ENCODE measurements around the gene SUGP1. TPM values are rescaled to one million over a fixed set of nuclear protein-coding genes. Genes with fewer than 3 reads are reported as not detected.

SUGP1 gene, protein sequence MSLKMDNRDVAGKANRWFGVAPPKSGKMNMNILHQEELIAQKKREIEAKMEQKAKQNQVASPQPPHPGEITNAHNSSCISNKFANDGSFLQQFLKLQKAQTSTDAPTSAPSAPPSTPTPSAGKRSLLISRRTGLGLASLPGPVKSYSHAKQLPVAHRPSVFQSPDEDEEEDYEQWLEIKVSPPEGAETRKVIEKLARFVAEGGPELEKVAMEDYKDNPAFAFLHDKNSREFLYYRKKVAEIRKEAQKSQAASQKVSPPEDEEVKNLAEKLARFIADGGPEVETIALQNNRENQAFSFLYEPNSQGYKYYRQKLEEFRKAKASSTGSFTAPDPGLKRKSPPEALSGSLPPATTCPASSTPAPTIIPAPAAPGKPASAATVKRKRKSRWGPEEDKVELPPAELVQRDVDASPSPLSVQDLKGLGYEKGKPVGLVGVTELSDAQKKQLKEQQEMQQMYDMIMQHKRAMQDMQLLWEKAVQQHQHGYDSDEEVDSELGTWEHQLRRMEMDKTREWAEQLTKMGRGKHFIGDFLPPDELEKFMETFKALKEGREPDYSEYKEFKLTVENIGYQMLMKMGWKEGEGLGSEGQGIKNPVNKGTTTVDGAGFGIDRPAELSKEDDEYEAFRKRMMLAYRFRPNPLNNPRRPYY
- 76.3 and 79.8 TPM in 2 replicates for total RNA-seq

DNA sequence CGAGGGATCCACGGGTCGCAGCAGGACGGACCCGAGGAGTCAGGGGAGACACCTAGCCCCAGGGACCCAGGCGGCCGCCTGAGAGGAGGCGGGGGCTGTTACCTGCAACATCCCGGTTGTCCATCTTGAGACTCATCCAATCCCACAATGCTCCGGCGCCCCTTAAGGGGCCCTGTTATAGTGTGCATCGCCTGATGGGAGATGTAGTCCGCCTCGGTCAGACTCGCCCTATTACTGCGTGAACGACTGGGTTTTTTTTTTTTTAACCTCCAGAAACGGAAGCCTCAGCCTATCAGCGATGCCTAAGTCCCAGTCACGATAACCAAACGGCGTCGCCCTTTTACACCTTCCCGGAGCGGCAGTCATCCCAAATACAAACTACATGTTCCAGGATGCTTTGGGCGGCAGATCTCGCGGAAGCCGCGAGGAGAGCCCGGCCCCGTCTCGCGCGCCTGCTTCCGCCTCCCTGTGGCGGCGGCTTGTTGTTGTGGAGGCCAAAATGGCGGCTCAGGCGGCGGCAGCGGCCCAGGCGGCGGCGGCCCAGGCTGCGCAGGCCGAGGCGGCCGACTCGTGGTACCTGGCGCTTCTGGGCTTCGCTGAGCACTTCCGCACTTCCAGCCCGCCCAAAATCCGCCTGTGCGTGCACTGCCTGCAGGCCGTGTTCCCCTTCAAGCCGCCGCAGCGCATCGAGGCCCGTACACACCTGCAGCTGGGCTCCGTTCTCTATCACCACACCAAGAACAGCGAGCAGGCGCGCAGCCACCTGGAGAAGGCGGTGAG, at the start of gene SUGP1, which contains the start of gene MAU2:
Gene SUGP1, minus strand, starts transcription at position 149 of the 780 bp plus-strand sequence. Its CDS starts 13 bp downstream, at position 136.
Gene MAU2, plus strand, starts transcription at position 469 of the 780 bp plus-strand sequence. Its CDS starts 31 bp downstream, at position 500.
- Mint-ChIP-seq H3K36me3 (ENCODE audit: low read depth) (peaks cover 22% of the 10 kb centered on the region), H3K27ac (peak within 1 kb of the TSS; percentile 98), H3K9me3 (no peaks in the 10 kb centered on the region), H3K27me3 (ENCODE audit: insufficient read depth) (no peaks in the 10 kb centered on the region), H3K4me1 (ENCODE audit: low read depth) (peaks cover 20% of the 10 kb centered on the region), H3K4me3 (peak within 1 kb of the TSS; percentile 94)
- intact Hi-C loops (cut with micrococcal nuclease): loop anchor here (1.0 to 5.0 kb wide), 12 partner anchors 41 to 684 kb away; partner anchors contain the start of genes ARMC6, BORCS8, COPE and DDX49
- peak; percentile 89 for DNase-seq (ENCODE audit: low spot score)

DNA sequence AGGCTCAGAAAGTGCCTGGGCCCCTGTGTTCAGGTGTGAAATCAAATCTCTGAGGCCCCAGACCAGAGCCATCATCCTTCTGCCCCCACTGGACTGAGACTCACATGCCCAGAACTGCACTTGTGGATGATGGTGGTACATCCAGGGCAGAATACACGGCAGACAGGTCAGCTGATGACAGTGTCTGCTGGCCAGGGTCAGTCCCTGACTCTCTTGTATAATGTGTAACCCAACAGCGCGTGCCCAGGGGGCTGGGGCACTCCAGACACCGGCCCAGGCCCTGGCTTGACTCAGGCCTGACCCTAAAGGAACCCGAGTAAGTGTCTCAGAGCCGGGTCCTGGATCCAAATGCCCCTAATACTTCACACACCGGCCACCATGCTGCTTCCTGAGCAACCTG, 47.8 kb upstream of the SUGP1 start:
- DNase-seq (ENCODE audit: low spot score): no peak
- Mint-ChIP-seq H3K27me3 (ENCODE audit: insufficient read depth) (no peaks in the 10 kb centered on the region), H3K27ac (no peak overlapping the region), H3K4me3 (no peak overlapping the region), H3K9me3 (no peaks in the 10 kb centered on the region), H3K4me1 (ENCODE audit: low read depth) (peaks cover 19% of the 10 kb centered on the region), H3K36me3 (ENCODE audit: low read depth) (no peaks in the 10 kb centered on the region)
- intact Hi-C loops (cut with micrococcal nuclease): no loop called here

DNA sequence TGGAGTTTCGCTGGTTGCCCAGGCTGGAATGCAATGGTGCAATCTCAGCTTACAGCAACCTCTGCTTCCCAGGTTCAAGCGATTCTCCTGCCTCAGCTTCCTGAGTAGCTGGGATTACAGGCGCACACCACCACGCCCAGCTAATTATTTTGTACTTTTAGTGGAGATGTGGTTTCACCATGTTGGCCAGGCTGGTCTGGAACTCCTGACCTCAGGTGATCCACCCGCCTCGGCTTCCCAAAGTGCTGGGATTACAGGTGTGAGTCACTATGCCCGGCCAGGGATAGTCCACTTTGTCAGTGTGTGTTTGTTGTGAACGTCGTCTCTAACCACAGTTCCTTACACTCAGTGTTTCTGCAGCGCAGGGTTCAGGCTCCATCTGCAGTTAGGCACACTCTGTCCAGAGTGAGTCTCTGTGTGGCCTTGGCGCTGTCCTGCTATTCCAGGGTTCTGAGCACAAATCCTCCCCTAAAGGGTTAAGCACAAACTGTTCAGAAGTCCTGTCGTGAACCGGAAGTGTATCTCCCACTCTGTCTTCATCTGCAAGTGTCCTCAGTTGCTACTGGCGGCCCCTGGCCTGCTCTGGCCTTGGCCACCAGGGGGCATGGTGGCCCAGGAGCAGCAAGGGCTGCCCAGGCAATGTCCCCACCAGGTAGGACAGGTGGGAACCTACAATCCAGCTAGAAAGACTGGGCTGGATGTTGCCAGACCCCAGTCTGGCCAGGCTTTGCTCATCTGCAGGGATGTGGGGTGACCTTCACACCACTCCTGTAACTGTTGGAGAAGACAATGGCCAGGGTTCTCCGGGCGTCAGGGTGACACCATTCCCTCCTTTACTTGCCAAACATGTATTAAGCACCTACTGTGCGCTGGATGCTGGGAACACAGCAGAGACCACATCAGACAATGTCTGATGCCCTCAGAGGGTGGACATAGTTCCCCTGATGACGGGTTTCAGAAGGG, 46.4 kb upstream of the SUGP1 start:
- Mint-ChIP-seq H3K9me3 (no peaks in the 10 kb centered on the region), H3K27ac (no peak overlapping the region), H3K27me3 (ENCODE audit: insufficient read depth) (no peaks in the 10 kb centered on the region), H3K4me3 (peak overlapping the region; percentile 55), H3K4me1 (ENCODE audit: low read depth) (peaks cover 14% of the 10 kb centered on the region), H3K36me3 (ENCODE audit: low read depth) (no peaks in the 10 kb centered on the region)
- DNase-seq (ENCODE audit: low spot score): peak; percentile 66
- intact Hi-C loops (cut with micrococcal nuclease): loop anchor here (1.0 to 2.0 kb wide), 4 partner anchors 19 to 124 kb away; no protein-coding TSS in a partner anchor

DNA sequence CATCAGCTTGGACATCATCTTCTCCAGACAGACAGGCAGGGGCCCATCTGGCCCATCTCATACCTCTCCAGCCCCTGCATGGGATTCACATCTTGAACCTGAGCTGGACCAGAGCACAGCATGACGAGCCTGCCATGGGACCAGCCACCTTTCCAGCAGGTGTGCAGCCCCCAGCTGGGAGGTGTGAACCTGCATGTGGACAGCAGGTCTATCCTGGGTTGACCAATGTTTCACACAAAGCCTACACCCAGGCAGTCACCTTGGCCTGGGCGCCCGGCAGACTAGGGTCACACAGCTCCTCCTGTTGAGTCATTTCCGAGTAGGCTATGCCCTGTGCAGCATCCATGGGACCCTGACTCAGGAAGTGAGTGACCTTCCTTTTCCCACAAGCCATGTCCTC, 41.8 kb upstream of the SUGP1 start:
- H3K36me3 Mint-ChIP-seq (ENCODE audit: low read depth): peaks cover 4% of the 10 kb centered on the region
- no peaks in the 10 kb centered on the region for H3K27me3 Mint-ChIP-seq (ENCODE audit: insufficient read depth)
- peaks cover 36% of the 10 kb centered on the region for H3K4me1 Mint-ChIP-seq (ENCODE audit: low read depth)
- H3K4me3 Mint-ChIP-seq: no peak overlapping the region
- intact Hi-C loops (cut with micrococcal nuclease): no loop called here
- H3K27ac Mint-ChIP-seq: peak overlapping the region; percentile 51
- DNase-seq (ENCODE audit: low spot score): no peak
- H3K9me3 Mint-ChIP-seq: no peaks in the 10 kb centered on the region

DNA sequence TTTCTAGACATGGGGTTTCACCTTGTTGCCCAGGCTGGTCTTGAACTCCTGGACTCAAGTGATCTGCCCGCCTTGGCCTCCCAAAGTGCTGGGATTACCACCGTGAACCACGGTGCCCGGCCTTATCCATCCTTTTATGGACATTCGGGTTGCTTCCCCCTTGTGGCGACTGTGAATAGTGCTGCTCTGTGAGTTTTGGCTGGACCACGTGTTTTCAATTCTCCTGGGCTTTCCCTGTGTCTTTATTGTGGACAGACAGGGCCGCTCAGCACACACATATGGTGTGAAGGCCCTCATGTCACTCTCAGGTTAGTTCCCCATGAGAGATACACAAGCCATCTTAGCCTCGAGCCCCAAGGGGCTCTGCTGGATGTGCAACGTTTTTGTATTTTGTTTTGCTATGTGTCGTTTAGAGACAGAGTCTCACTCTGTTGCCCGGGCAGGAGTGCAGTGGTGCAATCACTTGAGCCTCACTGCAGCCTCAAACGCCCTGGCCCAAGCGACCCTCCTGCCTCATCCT, 40.8 kb upstream of the SUGP1 start:
- intact Hi-C loops (cut with micrococcal nuclease): loop anchor here (1.0 to 2.0 kb wide), 3 partner anchors 41 to 174 kb away; partner anchors contain the start of genes MAU2 and SUGP1
- Mint-ChIP-seq H3K4me1 (ENCODE audit: low read depth) (peaks cover 30% of the 10 kb centered on the region), H3K9me3 (no peaks in the 10 kb centered on the region), H3K36me3 (ENCODE audit: low read depth) (peaks cover 4% of the 10 kb centered on the region), H3K27me3 (ENCODE audit: insufficient read depth) (no peaks in the 10 kb centered on the region), H3K4me3 (no peak overlapping the region), H3K27ac (peak overlapping the region; percentile 52)
- peak; percentile 65 for DNase-seq (ENCODE audit: low spot score)

DNA sequence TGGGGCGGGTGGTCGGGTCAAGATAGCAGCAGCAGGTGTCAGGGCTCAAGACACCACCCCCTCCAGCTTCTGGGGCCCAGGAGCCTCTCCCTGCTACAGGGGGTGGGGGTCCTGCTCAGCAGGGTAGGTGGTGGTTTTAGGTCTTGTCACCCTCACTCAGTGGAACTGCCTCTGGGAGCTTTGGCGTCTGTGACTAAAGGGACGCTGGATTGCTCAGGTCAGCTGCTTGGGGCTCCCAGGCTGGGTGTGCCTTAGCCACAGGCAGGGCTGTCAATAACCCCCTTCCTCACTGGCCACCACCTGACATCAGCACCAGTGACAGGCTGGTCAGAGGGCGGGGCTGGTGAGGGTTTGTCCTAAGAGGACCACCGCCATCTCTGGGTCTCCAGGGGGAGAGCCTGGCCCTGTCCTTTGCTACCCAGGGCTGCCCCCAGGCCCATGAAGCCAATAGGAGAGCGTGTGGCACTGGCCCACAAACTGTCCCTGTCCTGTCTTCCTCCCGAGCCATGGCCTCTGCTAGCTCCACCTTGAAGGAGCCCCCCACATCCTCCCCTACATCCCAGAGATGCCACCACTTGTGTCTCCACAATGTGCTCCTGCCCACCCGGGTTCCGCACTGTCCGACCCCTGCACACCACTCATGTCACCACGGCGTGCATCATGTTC, 36.7 kb upstream of the SUGP1 start:
- Mint-ChIP-seq H3K4me1 (ENCODE audit: low read depth) (peaks cover 23% of the 10 kb centered on the region), H3K4me3 (no peak overlapping the region), H3K9me3 (no peaks in the 10 kb centered on the region), H3K27ac (no peak overlapping the region), H3K27me3 (ENCODE audit: insufficient read depth) (no peaks in the 10 kb centered on the region), H3K36me3 (ENCODE audit: low read depth) (peaks cover 14% of the 10 kb centered on the region)
- intact Hi-C loops (cut with micrococcal nuclease): no loop called here
- no peak for DNase-seq (ENCODE audit: low spot score)

DNA sequence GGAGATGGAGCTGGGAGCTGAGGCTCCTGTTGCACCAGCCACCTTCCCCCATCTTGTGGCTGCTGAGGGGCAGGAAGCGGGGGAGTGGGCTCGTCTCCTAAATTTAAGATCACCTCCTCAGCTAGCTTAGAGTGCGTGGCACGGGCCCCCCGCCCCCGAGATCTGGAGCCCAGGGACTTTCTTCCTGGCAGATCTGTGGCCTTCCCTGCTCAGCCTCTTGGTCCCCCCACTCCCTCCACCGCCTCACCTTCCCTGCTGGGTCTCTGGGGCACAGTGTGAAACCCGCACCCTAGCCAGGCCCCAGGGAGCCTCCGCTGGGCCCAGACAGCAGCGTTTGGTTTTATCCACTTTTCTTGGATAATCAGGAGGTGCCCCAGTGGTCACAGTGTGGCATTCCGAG, 36.2 kb upstream of the SUGP1 start:
- intact Hi-C loops (cut with micrococcal nuclease): no loop called here
- Mint-ChIP-seq H3K27ac (no peak overlapping the region), H3K4me1 (ENCODE audit: low read depth) (peaks cover 23% of the 10 kb centered on the region), H3K9me3 (no peaks in the 10 kb centered on the region), H3K27me3 (ENCODE audit: insufficient read depth) (no peaks in the 10 kb centered on the region), H3K4me3 (no peak overlapping the region), H3K36me3 (ENCODE audit: low read depth) (peaks cover 16% of the 10 kb centered on the region)
- DNase-seq (ENCODE audit: low spot score): no peak

DNA sequence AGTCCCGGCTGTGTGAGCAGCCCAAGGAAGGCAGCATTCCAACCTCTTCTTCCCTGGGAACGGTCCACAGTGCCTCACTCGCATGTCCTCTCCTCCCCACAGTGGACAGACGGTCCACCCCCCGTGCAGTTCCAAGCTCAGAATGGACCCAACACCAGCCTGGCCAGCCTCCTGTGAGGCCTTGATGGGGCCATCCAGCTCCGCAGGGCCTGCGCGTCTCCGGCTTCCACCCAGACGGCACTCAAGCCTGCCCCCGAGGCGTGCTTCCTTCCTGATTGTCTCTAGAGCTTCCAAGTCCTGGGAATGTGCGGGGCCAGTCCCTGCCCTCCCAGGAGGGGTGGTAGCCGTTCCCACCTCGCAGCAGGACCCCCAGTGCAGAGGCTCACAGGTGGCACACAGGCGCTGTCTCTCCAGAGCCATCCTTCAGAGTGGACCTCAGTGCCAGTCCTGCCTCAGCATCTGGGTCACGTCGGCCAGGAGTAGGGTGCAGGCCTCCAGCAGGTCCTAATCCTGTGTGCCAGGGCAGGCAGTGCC, 35.4 kb upstream of the SUGP1 start:
- intact Hi-C loops (cut with micrococcal nuclease): no loop called here
- peaks cover 16% of the 10 kb centered on the region for H3K36me3 Mint-ChIP-seq (ENCODE audit: low read depth)
- no peaks in the 10 kb centered on the region for H3K9me3 Mint-ChIP-seq
- no peaks in the 10 kb centered on the region for H3K27me3 Mint-ChIP-seq (ENCODE audit: insufficient read depth)
- no peak overlapping the region for H3K4me3 Mint-ChIP-seq
- H3K27ac Mint-ChIP-seq: no peak overlapping the region
- DNase-seq (ENCODE audit: low spot score): no peak
- peaks cover 16% of the 10 kb centered on the region for H3K4me1 Mint-ChIP-seq (ENCODE audit: low read depth)

DNA sequence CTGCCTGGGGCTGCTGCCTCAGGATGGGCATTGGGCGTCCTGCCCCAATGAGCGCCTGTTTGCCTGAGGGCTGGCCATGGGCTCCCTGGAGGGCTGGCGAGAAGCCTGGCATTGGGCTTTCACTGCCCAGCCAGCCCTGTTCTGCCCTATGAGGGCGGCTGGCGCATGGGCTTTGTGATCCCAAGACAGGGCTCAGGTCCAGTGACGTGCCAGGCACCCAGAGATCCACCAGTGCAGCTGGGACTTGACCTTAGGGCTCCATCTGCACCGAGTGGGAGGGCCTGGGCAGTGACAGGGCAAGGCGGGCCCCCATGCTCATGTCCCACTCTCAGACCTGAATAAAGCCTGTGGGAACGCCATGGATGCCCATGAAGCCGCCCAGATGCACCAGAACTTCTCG, 34.6 kb upstream of the SUGP1 start:
- H3K36me3 Mint-ChIP-seq (ENCODE audit: low read depth): peaks cover 16% of the 10 kb centered on the region
- peaks cover 16% of the 10 kb centered on the region for H3K4me1 Mint-ChIP-seq (ENCODE audit: low read depth)
- no peaks in the 10 kb centered on the region for H3K27me3 Mint-ChIP-seq (ENCODE audit: insufficient read depth)

DNA sequence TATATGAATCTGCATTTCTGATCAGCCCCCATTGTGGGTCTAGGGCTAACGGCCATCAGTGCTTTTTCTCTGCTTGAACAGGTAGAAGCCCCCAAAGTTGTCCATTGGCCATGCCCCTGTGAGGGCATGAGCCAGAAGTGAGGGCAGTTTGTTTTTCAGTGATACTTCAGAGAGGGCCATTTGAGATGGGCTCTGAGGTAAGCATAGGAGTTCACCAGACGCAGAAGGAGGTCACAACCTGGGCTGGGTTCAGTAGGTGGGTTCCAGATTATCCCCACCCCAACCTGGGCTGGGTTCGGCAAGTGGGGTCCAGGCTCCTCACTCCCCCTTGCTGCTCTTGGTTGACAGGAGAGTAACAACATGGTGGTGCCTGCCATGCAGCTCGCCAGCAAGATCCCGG, 33.7 kb upstream of the SUGP1 start:
- Mint-ChIP-seq H3K27ac (no peak overlapping the region), H3K4me1 (ENCODE audit: low read depth) (peaks cover 15% of the 10 kb centered on the region), H3K9me3 (no peaks in the 10 kb centered on the region), H3K36me3 (ENCODE audit: low read depth) (peaks cover 16% of the 10 kb centered on the region), H3K4me3 (no peak overlapping the region), H3K27me3 (ENCODE audit: insufficient read depth) (no peaks in the 10 kb centered on the region)
- no peak for DNase-seq (ENCODE audit: low spot score)
- intact Hi-C loops (cut with micrococcal nuclease): no loop called here

More for the DNA sequence above, 34.6 kb upstream of the SUGP1 start:
- no peak for DNase-seq (ENCODE audit: low spot score)
- Mint-ChIP-seq H3K27ac (no peak overlapping the region), H3K4me3 (no peak overlapping the region), H3K9me3 (no peaks in the 10 kb centered on the region)
- intact Hi-C loops (cut with micrococcal nuclease): no loop called here

DNA sequence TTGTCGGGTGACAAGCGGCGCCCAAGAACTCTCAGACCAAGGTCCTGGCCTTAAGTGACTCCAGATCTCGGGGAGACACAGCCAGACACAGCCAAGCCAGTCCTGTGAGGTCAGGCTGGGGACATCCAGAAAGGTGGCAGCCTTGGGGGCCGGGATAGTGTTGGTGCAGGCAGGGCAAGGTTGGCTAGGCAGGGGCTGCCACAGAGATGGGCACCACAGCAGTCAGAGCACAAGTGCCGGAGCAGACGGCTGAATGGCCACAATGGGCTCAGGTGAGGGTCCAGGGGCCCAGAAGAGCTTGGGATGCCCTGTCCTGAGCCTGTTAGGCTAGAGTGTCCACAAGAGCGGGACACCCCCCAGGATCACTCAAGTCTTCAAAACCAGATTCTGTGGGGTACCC, 32.5 kb upstream of the SUGP1 start:
- intact Hi-C loops (cut with micrococcal nuclease): no loop called here
- Mint-ChIP-seq H3K27ac (no peak overlapping the region), H3K4me1 (ENCODE audit: low read depth) (peaks cover 5% of the 10 kb centered on the region), H3K36me3 (ENCODE audit: low read depth) (peaks cover 12% of the 10 kb centered on the region), H3K4me3 (no peak overlapping the region), H3K9me3 (no peaks in the 10 kb centered on the region), H3K27me3 (ENCODE audit: insufficient read depth) (no peaks in the 10 kb centered on the region)
- DNase-seq (ENCODE audit: low spot score): no peak
